SU-DHL-6 (cell line): ENCODE results near the gene OR4E2.
"Not testable (repeated sequence)": the region's sequence is repeated elsewhere in the genome, so short reads cannot be mapped to it uniquely, and the experiment has no call there.

Experiments used
- H2AFZ ChIP-seq: fragments of 200-600 bp; sonication (generic); 2 replicates; pipeline ENCODE4 v1.6.1; 2014; ENCODE audit warnings: low read depth, mild to moderate bottlenecking, moderate library complexity, mixed read lengths, antibody characterized with exemption, low read length; ENCODE audit not compliant: severe bottlenecking
- H3F3A ChIP-seq: fragments of 200-600 bp; shearing (Covaris generic); 2 replicates; pipeline ENCODE4 v1.6.0; 2016; ENCODE audit warnings: antibody characterized with exemption, mild to moderate bottlenecking; ENCODE audit not compliant: insufficient read depth
- H3K27ac ChIP-seq: fragments of 200-600 bp; sonication (generic); 2 replicates; pipeline ENCODE4 v1.5.1; 2016; ENCODE audit warnings: low read depth, mild to moderate bottlenecking, low read length, moderate library complexity, mixed read lengths
- H3K27me3 ChIP-seq: fragments of 200-600 bp; sonication (generic), shearing (Covaris generic); 2 replicates; pipeline ENCODE4 v1.6.0; 2014; ENCODE audit warnings: mild to moderate bottlenecking, low read length
- H3K36me3 ChIP-seq: fragments of 200-600 bp; sonication (generic); 2 replicates; pipeline ENCODE4 v1.6.1; 2014; ENCODE audit warnings: mild to moderate bottlenecking, low read length, mixed read lengths
- H3K4me2 ChIP-seq: fragments of 300-600, 200-600 bp; shearing (Covaris generic), sonication (generic); 2 replicates; pipeline ENCODE4 v1.6.0; 2014; ENCODE audit warnings: low read length, low read depth, mild to moderate bottlenecking; ENCODE audit not compliant: poor library complexity, severe bottlenecking
- H3K4me3 ChIP-seq: fragments of 200-600 bp; sonication (generic); 2 replicates; pipeline ENCODE4 v1.5.1; 2014; ENCODE audit warnings: antibody characterized with exemption, low read length, mild to moderate bottlenecking, mixed read lengths; ENCODE audit not compliant: insufficient read depth, poor library complexity, severe bottlenecking
- H3K79me2 ChIP-seq: fragments of 200-600 bp; sonication (generic); 2 replicates; pipeline ENCODE4 v1.6.1; 2014; ENCODE audit warnings: mild to moderate bottlenecking, low read length, moderate library complexity; ENCODE audit not compliant: insufficient read depth
- H3K9ac ChIP-seq: fragments of 200-600 bp; sonication (generic); 2 replicates; pipeline ENCODE4 v1.7.0; 2014; ENCODE audit warnings: mild to moderate bottlenecking, low read length
- H3K9me2 ChIP-seq: fragments of 200-600 bp; sonication (generic); replicated peaks from 2 replicates; pipeline ENCODE4 v1.6.1; 2014; ENCODE audit warnings: low read length; ENCODE audit not compliant: insufficient read depth
- H3K9me3 ChIP-seq: fragments of 200-600 bp; sonication (generic); 2 replicates; pipeline ENCODE4 v1.6.1; 2014; ENCODE audit warnings: low read length, mixed read lengths; ENCODE audit not compliant: insufficient read depth
- H4K20me1 ChIP-seq: fragments of 200-600 bp; sonication (generic); 2 replicates; pipeline ENCODE4 v1.6.1; 2014; ENCODE audit warnings: low read depth, mild to moderate bottlenecking, antibody characterized with exemption, low read length, moderate library complexity, mixed read lengths
- EZH2phosphoT487 ChIP-seq: fragments of 200-600 bp; sonication (generic), shearing (Covaris generic); conservative IDR thresholded peaks from 2 replicates; pipeline ENCODE4 v1.6.1; 2018; ENCODE audit warnings: mild to moderate bottlenecking, antibody characterized with exemption, low read length, moderate library complexity, mixed read lengths
- TF ChIP-seq, protein P1 (sequence below): fragments of 200-600 bp; sonication (generic); IDR thresholded peaks from one replicate; pipeline ENCODE4 v1.5.1; 2017; ENCODE audit warnings: antibody characterized with exemption, mild to moderate bottlenecking, low read length, moderate library complexity; ENCODE audit not compliant: insufficient read depth, poor library complexity, severe bottlenecking

OR4E2 gene

DNA sequence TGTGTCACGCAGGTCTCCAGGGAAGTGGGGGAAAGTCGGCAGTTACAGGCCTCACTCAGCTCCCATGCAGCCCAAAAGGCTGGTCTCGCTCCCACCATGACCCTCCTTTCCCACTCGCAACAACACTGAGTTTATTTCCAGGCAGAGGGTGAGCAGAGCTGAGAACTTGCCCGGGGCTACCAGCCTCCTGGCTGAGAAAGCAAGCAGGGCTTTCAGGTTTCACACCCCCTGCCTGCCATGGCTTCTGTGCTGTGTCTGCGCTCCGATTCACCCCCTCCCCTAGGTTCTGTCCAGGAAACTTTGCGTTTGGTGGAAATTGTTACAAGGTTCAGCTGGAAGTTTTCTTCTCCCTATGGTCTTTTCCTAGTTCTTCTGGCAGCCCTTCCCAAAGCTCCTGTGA, 36.0 kb upstream of the OR4E2 start:
- Histone ChIP-seq H3K9ac (no peak overlapping the region), H3K9me2 (no peaks in the 10 kb centered on the region), H3K79me2 (no peaks in the 10 kb centered on the region), H3K36me3 (no peaks in the 10 kb centered on the region), H3K4me3 (no peak overlapping the region), H3K27ac (no peak overlapping the region), H3K9me3 (no peaks in the 10 kb centered on the region), H3K4me2 (no peak overlapping the region), H3F3A (no peaks in the 10 kb centered on the region), H3K27me3 (no peaks in the 10 kb centered on the region), H2AFZ (no peak overlapping the region), H4K20me1 (no peaks in the 10 kb centered on the region)
- TF ChIP-seq, protein P1, sequence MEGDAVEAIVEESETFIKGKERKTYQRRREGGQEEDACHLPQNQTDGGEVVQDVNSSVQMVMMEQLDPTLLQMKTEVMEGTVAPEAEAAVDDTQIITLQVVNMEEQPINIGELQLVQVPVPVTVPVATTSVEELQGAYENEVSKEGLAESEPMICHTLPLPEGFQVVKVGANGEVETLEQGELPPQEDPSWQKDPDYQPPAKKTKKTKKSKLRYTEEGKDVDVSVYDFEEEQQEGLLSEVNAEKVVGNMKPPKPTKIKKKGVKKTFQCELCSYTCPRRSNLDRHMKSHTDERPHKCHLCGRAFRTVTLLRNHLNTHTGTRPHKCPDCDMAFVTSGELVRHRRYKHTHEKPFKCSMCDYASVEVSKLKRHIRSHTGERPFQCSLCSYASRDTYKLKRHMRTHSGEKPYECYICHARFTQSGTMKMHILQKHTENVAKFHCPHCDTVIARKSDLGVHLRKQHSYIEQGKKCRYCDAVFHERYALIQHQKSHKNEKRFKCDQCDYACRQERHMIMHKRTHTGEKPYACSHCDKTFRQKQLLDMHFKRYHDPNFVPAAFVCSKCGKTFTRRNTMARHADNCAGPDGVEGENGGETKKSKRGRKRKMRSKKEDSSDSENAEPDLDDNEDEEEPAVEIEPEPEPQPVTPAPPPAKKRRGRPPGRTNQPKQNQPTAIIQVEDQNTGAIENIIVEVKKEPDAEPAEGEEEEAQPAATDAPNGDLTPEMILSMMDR = no peak
- TF ChIP-seq EZH2phosphoT487 = no peak

DNA sequence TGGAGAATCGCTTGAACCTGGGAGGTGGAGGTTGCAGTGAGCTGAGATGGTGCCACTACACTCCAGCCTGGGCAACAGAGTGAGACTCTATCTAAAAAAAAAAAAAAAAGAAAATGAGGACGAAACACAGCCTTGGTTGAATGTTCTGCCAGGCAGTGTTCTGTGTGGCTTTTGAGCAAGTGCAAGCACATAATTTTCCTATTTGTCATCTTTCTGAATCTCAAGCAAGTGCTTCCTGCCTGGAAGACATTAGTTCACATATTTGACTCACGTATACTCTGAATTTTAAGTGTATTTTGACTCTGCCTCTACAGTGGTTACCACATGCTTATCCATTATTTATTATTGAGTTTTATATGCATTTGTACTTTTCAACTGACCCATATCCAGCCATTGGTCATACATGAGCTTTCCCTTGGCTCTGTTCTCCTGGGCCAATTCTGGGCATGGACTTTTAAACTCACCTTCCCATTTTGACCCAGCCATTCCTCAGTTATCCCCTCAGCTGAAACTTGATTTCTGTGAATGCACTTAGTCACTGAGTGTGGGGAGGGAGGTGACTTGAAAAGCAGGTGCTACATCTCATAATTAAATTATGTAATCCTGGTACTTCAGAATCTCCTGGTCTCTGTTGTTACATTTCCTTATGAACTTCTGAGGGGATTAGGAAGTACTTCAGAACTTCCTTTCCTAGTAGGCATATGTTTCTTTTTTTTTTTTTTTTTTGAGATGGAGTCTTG, 27.0 kb upstream of the OR4E2 start:
- Histone ChIP-seq H3K27ac (no peak overlapping the region), H3F3A (no peaks in the 10 kb centered on the region), H3K9me3 (no peaks in the 10 kb centered on the region), H3K9me2 (no peaks in the 10 kb centered on the region), H3K4me3 (no peak overlapping the region), H3K4me2 (no peak overlapping the region), H3K36me3 (no peaks in the 10 kb centered on the region), H2AFZ (no peak overlapping the region), H4K20me1 (no peaks in the 10 kb centered on the region), H3K79me2 (no peaks in the 10 kb centered on the region), H3K9ac (no peak overlapping the region), H3K27me3 (no peaks in the 10 kb centered on the region)
- TF ChIP-seq EZH2phosphoT487 = no peak
- TF ChIP-seq, protein P1 = no peak

DNA sequence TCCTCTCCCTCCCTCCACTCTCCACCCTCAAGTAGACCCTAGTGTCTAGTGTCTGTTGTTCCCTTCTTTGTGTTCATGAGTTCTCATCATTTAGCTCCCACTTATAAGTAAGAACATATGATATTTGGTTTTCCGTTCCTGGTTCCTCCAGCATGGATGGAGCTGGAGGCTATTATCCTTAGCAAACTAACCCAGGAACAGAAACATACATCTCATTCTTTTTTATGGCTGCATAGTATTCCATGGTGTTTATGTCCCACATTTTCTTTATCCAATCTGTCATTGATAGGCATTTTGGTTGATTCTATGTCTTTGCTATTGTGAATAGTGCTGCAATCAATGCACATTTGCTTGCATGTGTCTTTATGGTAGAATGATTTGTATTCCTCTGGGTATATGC, 23.1 kb upstream of the OR4E2 start:
- not testable (repeated sequence) for H3K4me2 ChIP-seq, H4K20me1 ChIP-seq, H3K9me3 ChIP-seq, H3K27ac ChIP-seq, H3F3A ChIP-seq, H3K27me3 ChIP-seq, H3K9me2 ChIP-seq, H2AFZ ChIP-seq, H3K4me3 ChIP-seq, H3K79me2 ChIP-seq, H3K36me3 ChIP-seq, H3K9ac ChIP-seq

DNA sequence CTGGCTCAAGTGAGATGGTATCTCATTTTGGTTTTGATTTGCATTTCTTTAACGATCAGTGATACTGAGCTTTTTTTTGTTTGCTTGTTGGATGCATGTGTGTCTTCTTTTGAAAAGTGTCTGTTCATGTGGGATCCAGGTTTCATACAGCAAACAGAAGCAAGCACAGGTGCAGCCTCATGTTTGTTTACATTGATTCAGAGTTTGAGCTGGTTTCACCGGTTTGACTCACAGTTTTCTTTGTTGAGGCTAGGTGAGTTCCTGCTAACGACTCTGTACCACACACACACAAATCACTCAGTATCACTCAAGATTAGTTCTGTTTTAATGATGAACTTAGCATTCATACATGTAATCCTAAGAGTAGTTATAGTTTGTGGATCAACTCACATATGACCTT, 22.6 kb upstream of the OR4E2 start:
- Histone ChIP-seq H3K79me2 (no peaks in the 10 kb centered on the region), H3K9me3 (no peaks in the 10 kb centered on the region), H3F3A (no peaks in the 10 kb centered on the region), H3K4me2 (no peak overlapping the region), H3K36me3 (no peaks in the 10 kb centered on the region), H3K9me2 (no peaks in the 10 kb centered on the region), H4K20me1 (no peaks in the 10 kb centered on the region), H3K27ac (no peak overlapping the region), H3K27me3 (0 out of 2 replicates have a peak, but pooled peaks cover 2% of the 10 kb centered on the region), H3K4me3 (no peak overlapping the region), H3K9ac (no peak overlapping the region), H2AFZ (no peak overlapping the region)
- TF ChIP-seq, protein P1 = no peak
- TF ChIP-seq EZH2phosphoT487 = no peak
